ENCODE data around the gene BORCS8. TPM values are rescaled to one million over a fixed set of nuclear protein-coding genes. Genes with fewer than 3 reads are reported as not detected.
A peak's percentile ranks its signal among the peaks of the same experiment; 100 is the strongest.
"Not testable (repeated sequence)": the region's sequence is repeated elsewhere in the genome, so short reads cannot be mapped to it uniquely, and the experiment has no call there.

BORCS8 gene
- polyA plus RNA-seq, 4 donors = 16.1 to 22.4 (median 19.1) TPM

- DNase-seq (ENCODE audit: low read depth in 4 of 4, low spot score in 3 of 4) = no peak
Measured at GRCh38 chr19:19185853-19186740, 5.9 kb downstream of the BORCS8 start.

- no peak for DNase-seq (ENCODE audit: low read depth in 4 of 4, low spot score in 3 of 4)
Measured at GRCh38 chr19:19181488-19181998, 10.4 kb downstream of the BORCS8 start.

DNA sequence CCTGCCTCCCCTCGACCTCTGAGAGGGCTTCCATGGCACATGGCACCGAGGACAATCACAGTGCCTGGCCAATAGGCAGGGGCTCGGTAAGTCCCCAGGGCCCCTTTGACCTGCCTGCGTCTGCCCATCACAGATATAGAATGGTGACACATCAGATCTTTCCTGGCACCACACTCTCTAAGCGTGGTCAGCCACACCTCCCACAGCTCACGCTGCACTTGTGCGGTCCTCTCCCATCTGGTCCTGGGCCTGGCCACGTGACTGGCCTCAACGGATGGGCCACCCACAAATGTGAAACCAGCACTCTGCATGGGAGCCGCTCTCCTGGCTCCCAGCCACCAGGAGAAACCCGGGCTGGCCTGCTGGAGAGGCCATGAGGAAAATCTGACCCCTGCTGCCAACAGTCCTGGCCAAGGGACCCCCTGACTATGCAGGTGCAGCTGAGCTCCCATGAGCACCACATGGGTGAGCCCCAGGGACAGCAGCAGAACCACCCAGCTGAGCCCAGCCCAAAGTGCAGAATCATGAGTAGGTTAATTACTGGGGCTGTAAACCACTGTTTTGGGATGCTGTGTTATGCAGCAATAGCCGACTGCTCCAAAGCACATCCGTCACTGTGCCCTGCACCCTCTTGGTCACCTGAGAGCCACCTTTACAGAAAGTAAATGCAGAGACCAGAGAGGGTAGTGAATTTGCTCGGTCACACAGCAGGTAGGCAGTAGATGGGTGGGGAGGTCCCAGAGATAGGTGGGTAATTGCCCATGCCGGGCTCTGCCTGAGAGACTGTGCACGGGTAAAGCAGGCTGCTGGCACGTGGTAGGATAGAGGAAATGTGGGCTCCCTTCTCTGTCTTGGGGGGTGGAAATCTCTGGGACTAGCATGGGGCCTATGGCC lies 12.2 kb downstream of the BORCS8 start:
- no peak for DNase-seq (ENCODE audit: low read depth in 4 of 4, low spot score in 3 of 4)

DNA sequence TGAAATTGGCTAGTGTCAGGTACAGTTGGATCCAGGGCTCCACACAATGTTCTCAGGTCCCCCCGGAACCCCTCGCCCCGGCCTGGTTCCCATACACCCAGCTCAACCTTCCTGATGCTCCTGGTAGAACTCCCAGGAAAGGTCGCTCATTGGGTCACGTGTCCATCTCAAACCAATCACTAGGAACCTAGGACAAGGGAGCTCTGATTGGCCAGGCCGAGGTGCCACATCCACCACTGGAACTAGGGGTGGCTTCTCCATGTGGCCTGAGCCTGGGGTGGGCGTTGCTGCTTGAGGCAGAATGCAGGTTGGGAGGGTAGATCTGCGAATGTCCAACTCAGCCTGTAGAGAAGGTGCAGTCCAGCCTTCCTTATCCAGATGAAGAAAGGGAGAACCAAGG lies 15.0 kb downstream of the BORCS8 start:
- no peak for DNase-seq (ENCODE audit: low read depth in 4 of 4, low spot score in 3 of 4)

GRCh38 chr19:19173243-19173642 lies 18.7 kb downstream of the BORCS8 start:
- DNase-seq (ENCODE audit: low read depth in 4 of 4, low spot score in 3 of 4) = not testable (repeated sequence)

- no peak for DNase-seq (ENCODE audit: low read depth in 4 of 4, low spot score in 3 of 4)
Measured at GRCh38 chr19:19171821-19172532, 20.0 kb downstream of the BORCS8 start.

DNA sequence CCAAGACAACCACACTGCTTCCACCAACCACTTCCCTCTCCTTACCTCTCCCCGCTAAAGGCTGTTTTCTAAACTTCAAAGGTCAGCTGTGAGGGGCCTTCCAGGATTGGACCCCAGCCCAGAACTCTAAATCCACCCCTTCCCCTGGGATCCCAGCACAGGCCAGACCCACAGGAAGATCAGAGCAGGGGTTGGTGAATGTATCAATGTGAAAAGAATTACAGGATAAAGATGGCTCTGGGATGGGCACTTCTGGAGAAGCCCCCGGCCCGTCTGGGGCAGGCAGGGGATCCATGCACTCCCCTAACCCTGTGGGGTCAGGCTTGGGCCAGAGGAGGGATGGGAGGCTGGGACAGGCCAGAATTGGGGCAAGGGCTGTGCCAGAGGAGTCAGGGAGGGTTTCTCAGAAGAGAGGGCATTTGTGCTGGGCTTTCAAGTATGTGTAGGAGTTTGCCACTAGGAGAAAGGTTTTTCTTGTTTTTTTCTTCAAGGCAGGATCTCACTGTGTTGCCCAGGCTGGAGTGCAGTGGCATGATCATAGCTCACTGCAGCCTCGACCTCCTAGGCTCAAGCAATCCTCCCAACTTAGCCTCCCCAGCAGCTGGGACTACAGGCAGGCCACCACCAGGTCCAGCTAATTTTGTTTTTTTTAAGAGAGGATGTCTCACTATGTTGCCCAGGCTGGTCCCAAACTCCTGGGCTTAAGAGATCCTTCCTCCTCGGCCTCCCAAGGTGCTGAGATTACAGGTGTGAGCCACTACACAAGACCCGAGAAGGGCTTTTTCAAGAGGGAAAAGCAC lies 20.9 kb downstream of the BORCS8 start:
- DNase-seq (ENCODE audit: low read depth in 4 of 4, low spot score in 3 of 4) = no peak

DNA sequence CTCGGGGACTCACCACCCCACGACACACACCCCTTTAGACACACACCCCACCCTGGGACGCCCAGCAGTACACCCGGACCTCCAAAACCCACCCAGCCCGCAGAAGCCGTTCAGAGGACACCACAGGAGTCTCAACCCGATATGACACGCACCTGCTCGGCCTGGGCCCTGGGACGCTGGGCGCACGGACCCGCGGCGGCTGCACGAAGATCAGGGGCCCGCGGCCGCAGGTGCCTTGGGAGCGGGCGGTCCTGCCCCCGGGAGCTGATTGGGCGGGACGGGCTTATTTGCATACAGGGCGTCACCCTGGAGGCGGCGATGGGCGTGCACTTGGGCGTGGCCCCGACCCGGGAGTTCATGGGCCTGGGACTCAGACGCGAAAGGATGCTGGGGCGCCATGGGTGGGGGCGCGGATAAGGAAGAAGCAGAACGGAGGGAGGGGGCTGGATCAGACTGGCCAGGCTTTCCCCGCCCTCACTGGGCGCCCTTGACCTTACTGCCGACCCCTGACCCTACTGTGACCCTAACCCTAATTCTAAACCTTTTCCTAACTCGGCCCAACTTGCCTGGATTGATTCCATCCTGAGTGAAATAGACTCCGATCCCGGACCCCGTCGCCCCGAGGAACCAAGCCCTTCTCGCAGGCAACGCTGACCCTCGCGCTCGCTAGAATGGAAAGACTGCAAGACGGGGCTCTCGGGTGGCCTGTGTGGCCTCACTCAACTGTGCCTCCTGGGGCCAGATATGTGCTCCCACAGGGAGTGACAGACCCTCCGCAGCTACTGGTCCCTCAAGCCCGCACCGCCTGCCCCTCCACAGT lies 21.7 kb downstream of the BORCS8 start, which contains the start of gene MEF2B:
Gene MEF2B, minus strand, starts transcription at position 211 of the 820 bp plus-strand sequence. CDS start 19,528 bp downstream, outside the sequence.
- peak in 3 of 4 donors; percentile 38 to 49 (median 43) for DNase-seq (ENCODE audit: low read depth in 4 of 4, low spot score in 3 of 4)

DNA sequence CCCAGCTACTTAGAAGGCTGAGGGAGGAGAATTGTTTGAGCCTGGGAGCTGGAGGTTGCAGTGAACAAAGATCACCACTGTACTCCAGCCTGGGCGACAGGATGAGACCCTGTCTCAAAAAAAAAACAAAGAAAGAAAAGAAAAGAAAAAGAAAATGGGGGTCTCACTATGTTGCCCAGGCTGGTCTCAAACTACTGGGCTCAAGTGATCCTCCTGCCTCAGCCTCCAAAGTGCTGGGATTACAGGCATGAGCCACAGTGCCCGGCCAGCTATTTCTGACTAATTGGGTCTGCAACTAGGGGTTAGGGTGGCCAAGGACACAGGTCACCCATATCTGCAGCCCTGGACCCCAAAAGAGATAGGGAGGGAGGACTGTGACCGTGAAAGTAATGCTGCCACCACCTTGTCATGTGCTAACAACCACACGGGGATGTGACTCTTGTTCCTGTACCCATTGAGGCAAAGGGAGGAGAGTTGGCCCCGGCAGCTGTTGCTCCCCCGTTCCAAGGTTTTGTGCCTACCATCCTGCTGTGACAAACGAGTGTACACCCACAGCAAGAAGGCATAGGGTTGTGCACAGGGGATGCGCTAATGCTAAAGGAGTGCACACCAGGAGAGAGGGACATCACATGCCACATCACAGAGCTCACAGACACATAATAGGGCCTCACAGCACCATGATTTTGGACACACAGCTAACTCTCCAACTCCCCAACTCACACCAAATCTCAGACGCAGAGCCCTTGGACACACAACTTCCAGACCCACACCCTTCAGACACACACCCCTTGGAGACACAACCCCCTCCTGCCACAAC lies 22.5 kb downstream of the BORCS8 start:
- no peak for DNase-seq (ENCODE audit: low read depth in 4 of 4, low spot score in 3 of 4)

GRCh38 chr19:19167612-19168011 lies 24.3 kb downstream of the BORCS8 start:
- DNase-seq (ENCODE audit: low read depth in 4 of 4, low spot score in 3 of 4) = no peak

GRCh38 chr19:19165396-19165795 lies 26.6 kb downstream of the BORCS8 start:
- DNase-seq (ENCODE audit: low read depth in 4 of 4, low spot score in 3 of 4) = no peak

DNA sequence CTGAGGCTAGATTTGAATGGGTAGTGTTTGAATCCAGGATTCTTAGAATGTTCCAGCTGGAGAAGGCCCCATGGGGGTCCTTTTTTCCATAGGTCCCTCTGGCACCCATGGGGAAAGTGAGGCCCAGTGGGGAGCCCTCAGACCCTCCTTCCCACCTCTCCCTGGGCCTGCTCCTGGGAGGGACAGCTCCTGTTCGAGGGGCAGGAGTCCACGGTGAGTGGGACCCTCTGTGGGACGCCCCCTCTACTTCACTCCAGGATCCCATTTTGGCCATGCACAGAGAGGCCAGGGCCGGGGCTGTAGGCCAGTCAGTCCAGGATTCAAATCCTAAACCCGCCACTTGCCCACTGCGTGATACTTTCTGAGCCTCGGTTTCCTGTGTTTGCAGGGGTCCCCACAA lies 29.5 kb downstream of the BORCS8 start:
- no peak for DNase-seq (ENCODE audit: low read depth in 4 of 4, low spot score in 3 of 4)

- DNase-seq (ENCODE audit: low read depth in 4 of 4, low spot score in 3 of 4) = no peak
Measured at GRCh38 chr19:19160461-19161035, 31.4 kb downstream of the BORCS8 start.

DNA sequence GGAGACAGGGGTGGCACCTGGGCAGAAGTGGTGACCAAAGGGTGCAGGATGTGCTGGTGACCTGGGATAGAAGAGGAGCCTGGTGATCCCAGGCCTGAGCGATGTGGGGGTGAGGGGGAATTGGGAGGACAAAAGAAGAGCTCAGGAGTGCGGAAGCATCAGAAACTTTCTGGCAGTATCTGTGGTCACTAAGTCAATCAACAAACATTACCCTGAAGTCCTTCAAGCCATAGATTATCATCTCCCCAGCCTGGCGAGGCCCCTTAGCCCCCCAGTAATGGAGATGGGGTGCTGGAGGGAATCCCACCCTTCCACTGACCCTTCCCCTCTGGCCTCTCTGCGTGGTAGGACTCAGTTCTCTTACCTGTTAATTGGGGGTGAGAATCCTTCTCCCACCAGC lies 32.4 kb downstream of the BORCS8 start:
- no peak for DNase-seq (ENCODE audit: low read depth in 4 of 4, low spot score in 3 of 4)

- no peak for DNase-seq (ENCODE audit: low read depth in 4 of 4, low spot score in 3 of 4)
Measured at GRCh38 chr19:19157808-19158207, 34.1 kb downstream of the BORCS8 start.

GRCh38 chr19:19155495-19156219 lies 36.3 kb downstream of the BORCS8 start:
- no peak for DNase-seq (ENCODE audit: low read depth in 4 of 4, low spot score in 3 of 4)
